ENCODE measurements around the gene LRRTM4.
"Not testable (repeated sequence)": the region's sequence is repeated elsewhere in the genome, so short reads cannot be mapped to it uniquely, and the experiment has no call there.

LRRTM4 gene

GRCh38 chr2:77192811-77193289 lies 329.3 kb downstream of the LRRTM4 start:
- DNase-seq (ENCODE audit: low spot score) = no peak
- no peak for TF ChIP-seq CTCF (IDR thresholded peaks at IDR 0.05; ENCODE audit: extremely low read depth, missing control alignments)

DNA sequence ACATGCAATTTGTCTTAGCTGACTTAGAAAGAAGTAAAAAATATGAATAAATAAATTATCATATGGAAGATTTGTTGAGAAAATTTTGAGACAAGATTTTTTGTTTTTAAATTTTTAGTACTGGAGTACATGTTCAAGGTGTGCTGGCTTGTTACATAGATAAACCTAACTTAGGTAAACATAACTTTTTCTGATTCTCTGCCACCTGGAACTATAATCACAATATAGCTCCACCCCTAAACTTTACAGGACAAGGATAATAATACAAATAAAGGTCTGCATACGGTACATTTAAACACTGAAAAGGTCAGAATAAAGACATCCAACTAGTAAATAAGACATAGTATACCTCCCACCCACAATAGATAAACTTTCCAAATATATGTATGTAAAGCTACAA lies 330.5 kb downstream of the LRRTM4 start:
- TF ChIP-seq CTCF (IDR thresholded peaks at IDR 0.05; ENCODE audit: extremely low read depth, missing control alignments) = no peak
- no peak for DNase-seq (ENCODE audit: low spot score)

DNA sequence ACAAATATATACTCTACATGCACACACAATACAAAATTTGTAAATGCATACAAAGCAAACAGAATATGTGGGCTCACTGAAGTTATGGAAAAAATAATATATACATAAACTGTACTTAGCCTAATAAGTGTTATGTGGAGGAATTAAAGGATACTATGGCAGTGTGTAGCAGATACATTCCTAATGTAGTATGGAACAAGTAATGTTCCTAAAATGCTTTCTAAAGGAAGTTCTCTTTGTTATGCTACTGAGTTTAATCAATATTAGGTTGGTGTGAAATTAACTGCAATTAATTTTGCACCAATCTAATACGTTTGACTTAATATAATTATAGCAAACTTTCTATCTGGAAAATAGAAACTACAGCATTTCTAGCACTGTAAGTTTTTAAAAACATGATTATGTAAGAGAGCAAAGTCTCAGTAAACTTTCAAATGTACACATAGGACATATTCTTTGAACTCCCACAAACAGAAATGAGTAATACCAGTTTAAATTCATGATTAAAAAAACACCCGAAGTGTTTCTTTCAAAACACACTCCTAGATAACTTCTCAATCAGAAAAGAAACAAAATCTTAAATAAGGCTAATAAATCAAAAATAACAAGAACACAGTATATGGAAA lies 331.3 kb downstream of the LRRTM4 start:
- TF ChIP-seq CTCF (IDR thresholded peaks at IDR 0.05; ENCODE audit: extremely low read depth, missing control alignments) = no peak

DNA sequence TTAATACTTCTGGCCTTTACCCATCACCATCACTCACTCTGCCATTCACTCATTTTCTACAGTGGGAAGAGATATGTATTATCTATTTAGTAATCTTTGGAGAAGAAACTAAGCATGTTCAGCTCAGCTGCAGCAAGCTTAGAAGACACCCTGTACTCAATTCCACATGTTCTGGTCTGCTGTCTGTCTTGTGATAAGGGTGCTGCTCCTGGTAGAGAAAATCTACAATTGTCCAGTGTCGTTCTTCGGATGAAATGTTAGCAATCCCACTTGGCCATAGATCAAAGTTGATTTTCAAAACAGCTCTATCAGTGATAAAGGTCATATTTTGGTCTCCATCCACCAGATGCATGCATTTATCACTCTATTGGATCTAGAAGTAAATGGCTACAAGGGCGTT lies 337.1 kb downstream of the LRRTM4 start:
- DNase-seq (ENCODE audit: low spot score) = no peak
- no peak for TF ChIP-seq CTCF (IDR thresholded peaks at IDR 0.05; ENCODE audit: extremely low read depth, missing control alignments)

More for the DNA sequence above, 331.3 kb downstream of the LRRTM4 start:
- no peak for DNase-seq (ENCODE audit: low spot score)

GRCh38 chr2:77179297-77179696 lies 342.9 kb downstream of the LRRTM4 start:
- no peak for TF ChIP-seq CTCF (IDR thresholded peaks at IDR 0.05; ENCODE audit: extremely low read depth, missing control alignments)

GRCh38 chr2:77175266-77175780 lies 346.9 kb downstream of the LRRTM4 start:
- not testable (repeated sequence) for DNase-seq (ENCODE audit: low spot score)

More at GRCh38 chr2:77179297-77179696, 342.9 kb downstream of the LRRTM4 start:
- no peak for DNase-seq (ENCODE audit: low spot score)

GRCh38 chr2:77169426-77169825 lies 352.8 kb downstream of the LRRTM4 start:
- no peak for TF ChIP-seq CTCF (IDR thresholded peaks at IDR 0.05; ENCODE audit: extremely low read depth, missing control alignments)
- DNase-seq (ENCODE audit: low spot score) = no peak

DNA sequence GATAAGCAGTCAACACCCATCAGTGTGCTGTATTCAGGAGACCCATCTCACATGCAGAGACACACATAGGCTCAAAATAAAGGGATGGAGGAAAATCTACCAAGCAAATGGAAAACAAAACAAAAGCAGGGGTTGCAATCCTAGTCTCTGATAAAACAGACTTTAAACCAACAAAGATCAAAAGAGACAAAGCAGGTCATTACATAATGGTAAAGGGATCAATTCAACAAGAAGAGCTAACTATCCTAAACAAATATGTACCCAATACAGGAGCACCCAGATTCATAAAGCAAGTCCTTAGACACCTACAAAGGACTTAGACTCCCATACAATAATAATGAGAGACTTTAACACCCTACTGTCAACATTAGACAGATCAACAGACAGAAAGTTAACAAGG lies 358.2 kb downstream of the LRRTM4 start:
- DNase-seq (ENCODE audit: low spot score) = not testable (repeated sequence)
